Measurements from ENCODE around the gene ADGRG6. TPM values are rescaled to one million over a fixed set of nuclear protein-coding genes. Genes with fewer than 3 reads are reported as not detected.

Gene ADGRG6
- total RNA-seq, 1 experiment from 2014 or later: 2.5 TPM

DNA sequence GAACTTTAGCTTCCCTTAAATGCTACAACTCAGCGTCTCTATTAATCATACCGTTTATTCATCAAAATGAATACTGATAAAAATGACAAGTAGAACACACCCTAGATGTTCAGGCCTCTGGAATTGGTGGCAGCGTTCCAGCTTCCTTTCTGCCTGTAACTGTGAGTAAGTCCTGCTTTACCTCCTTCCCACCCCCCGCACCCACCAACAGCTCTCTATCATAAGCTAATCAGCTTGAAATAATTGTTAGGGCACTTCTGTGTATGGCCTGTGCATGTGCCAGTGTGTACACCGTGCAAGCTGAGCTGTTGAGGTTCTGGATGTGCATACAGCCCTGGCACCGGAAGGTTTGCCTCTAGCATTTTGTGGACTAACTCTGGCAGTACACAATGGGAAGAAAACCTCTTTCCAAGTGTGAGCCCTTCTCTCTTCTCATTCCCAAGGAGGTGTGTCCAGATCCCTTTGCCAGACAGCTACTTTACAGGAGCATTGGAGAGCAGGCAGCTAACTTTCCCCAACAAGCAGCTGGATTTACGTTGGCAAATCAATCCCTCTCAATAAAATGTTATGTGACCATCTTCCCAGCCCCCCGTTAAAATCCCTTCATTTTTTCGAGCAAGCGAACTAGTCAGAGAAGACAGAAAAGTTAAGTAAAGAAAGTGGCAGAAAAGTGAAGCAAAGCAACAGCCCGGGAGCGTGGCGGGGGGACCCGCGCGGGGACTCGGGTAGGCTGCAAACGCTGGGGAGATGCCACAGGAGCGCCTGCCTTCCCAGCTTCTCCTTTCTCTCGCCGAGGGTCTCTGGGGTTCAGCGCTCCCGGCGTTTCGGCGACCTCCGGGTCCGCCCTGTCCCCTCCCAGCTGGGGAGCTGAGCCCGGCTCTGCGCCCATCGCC is 803 bp upstream of the ADGRG6 start:
- Histone ChIP-seq H3K4me1 (ENCODE audit: insufficient read depth, low read length) (no peaks in the 10 kb centered on the region; the same call in 1 of the 2 replicates), H2BK12ac (ENCODE audit: insufficient read length, low read depth, low read length) (no peak overlapping the region), H2BK20ac (ENCODE audit: low read depth, low read length, poor library complexity, severe bottlenecking) (no peak overlapping the region), H3K27ac (ENCODE audit: insufficient read length, low read depth, low read length) (no peak overlapping the region), H2BK120ac (ENCODE audit: low read depth, low read length, poor library complexity, severe bottlenecking) (no peak overlapping the region), H3K4me2 (ENCODE audit: insufficient read depth, insufficient read length, low read length) (peak overlapping the region; percentile 65), H2AFZ (ENCODE audit: low read length) (no peak overlapping the region), H3K79me2 (ENCODE audit: insufficient read depth, low read length) (no peaks in the 10 kb centered on the region), H3K9ac (ENCODE audit: extremely low read depth, insufficient read length, low read length) (no peak overlapping the region), H3K9me3 (ENCODE audit: control insufficient read depth, low read depth, low read length) (no peaks in the 10 kb centered on the region), H2AK5ac (ENCODE audit: insufficient read length, low read length) (no peak overlapping the region), H3T11ph (ENCODE audit: low read length) (no peak overlapping the region), H3K4ac (ENCODE audit: low read depth, low read length) (no peak overlapping the region), H3K14ac (ENCODE audit: insufficient read depth, low read length) (no peak overlapping the region), H2BK5ac (ENCODE audit: insufficient read length, low read length) (no peak overlapping the region), H3K79me1 (ENCODE audit: insufficient read depth, low read depth, low read length, poor library complexity, severe bottlenecking) (no peaks in the 10 kb centered on the region), H4K20me1 (ENCODE audit: control insufficient read depth, insufficient read depth, insufficient read length) (no peaks in the 10 kb centered on the region), H2BK15ac (ENCODE audit: low read depth, low read length) (no peak overlapping the region), H4K8ac (replicated peaks; ENCODE audit: insufficient read length, low read depth, low read length) (no peak overlapping the region), H3K56ac (ENCODE audit: insufficient read length, low read depth, low read length) (no peak overlapping the region), H4K91ac (ENCODE audit: insufficient read length, low read depth, low read length) (no peak overlapping the region), H3K27me3 (ENCODE audit: insufficient read depth, low read length) (peaks cover 8% of the 10 kb centered on the region; the same call in 1 of the 2 replicates), H3K23ac (ENCODE audit: insufficient read length, low read depth, low read length) (no peak overlapping the region), H3K18ac (ENCODE audit: insufficient read length, low read depth, low read length) (no peak overlapping the region), H3K23me2 (ENCODE audit: insufficient read length, low read depth, low read length, poor library complexity, severe bottlenecking) (peaks cover 7% of the 10 kb centered on the region), H4K5ac (ENCODE audit: insufficient read length, low read depth, low read length) (no peak overlapping the region)
- H3K4me3 Mint-ChIP-seq: peak overlapping the region; percentile 77 to 84
- H3K9me3 Mint-ChIP-seq: peaks cover 0 to 3% of the 10 kb centered on the region in 2 experiments; a peak in 1 of 5 replicates
- DNase-seq: peak; percentile 31
- WGBS (ENCODE audit: extremely low coverage, insufficient read length, low lambda C conversion rate): no CpG with 5 or more reads among the region's 31 CpGs
- H3K27ac Mint-ChIP-seq: no peak overlapping the region
- TF ChIP-seq, protein P1, sequence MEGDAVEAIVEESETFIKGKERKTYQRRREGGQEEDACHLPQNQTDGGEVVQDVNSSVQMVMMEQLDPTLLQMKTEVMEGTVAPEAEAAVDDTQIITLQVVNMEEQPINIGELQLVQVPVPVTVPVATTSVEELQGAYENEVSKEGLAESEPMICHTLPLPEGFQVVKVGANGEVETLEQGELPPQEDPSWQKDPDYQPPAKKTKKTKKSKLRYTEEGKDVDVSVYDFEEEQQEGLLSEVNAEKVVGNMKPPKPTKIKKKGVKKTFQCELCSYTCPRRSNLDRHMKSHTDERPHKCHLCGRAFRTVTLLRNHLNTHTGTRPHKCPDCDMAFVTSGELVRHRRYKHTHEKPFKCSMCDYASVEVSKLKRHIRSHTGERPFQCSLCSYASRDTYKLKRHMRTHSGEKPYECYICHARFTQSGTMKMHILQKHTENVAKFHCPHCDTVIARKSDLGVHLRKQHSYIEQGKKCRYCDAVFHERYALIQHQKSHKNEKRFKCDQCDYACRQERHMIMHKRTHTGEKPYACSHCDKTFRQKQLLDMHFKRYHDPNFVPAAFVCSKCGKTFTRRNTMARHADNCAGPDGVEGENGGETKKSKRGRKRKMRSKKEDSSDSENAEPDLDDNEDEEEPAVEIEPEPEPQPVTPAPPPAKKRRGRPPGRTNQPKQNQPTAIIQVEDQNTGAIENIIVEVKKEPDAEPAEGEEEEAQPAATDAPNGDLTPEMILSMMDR (conservative IDR thresholded peaks at IDR 0.05): no peak
- peaks cover 35% of the 10 kb centered on the region for H3K27me3 Mint-ChIP-seq (ENCODE audit: low read depth)
- H3K4me1 Mint-ChIP-seq: peaks cover 30 to 35% of the 10 kb centered on the region in 2 experiments
- H3K36me3 Mint-ChIP-seq (ENCODE audit: insufficient read depth in 1 of 3, low read depth in 3 of 3): no peaks in the 10 kb centered on the region; a peak in 1 of 7 replicates
